Neural cell (in vitro differentiated cells): Measurements from ENCODE around the gene ZIC3.

ENCODE experiments used
- EP300 ChIP-seq: fragments of 450-650 bp; conservative IDR thresholded peaks from 2 replicates; pipeline ENCODE4 v1.6.1; 2014; ENCODE audit warnings: antibody characterized with exemption, mild to moderate bottlenecking, moderate library complexity; ENCODE audit not compliant: poor library complexity, severe bottlenecking
- TF ChIP-seq, protein P1 (sequence below): fragments of 450-650 bp; IDR thresholded peaks from 2 replicates; pipeline ENCODE4 v1.5.1; 2014; ENCODE audit warnings: antibody characterized with exemption, mild to moderate bottlenecking, moderate library complexity; ENCODE audit not compliant: poor library complexity, severe bottlenecking
- TF ChIP-seq, protein P2 (sequence below): IDR thresholded peaks from 2 replicates; pipeline ENCODE4 v1.6.1; 2012; ENCODE audit warnings: borderline replicate concordance

DNA sequence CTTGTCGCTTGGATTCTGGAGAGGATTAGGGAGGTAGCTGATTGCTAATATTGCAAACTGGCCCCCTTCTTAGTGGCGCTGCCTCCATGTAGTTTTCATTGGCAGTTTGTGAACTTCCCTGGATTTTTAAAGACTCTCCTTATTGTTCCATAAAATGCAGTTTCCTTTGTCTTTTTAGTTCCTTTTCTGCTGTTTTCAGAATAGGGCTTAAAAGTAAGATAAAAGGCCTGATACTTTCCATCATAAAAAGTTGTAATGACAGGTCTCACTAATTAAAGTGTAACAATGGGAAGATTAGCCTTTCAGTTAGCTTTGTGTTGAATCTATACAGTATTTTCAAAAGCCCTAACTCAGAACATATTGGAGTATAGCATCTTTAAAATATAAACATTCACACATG is 21.2 kb downstream of the ZIC3 start:
- TF ChIP-seq, protein P1, sequence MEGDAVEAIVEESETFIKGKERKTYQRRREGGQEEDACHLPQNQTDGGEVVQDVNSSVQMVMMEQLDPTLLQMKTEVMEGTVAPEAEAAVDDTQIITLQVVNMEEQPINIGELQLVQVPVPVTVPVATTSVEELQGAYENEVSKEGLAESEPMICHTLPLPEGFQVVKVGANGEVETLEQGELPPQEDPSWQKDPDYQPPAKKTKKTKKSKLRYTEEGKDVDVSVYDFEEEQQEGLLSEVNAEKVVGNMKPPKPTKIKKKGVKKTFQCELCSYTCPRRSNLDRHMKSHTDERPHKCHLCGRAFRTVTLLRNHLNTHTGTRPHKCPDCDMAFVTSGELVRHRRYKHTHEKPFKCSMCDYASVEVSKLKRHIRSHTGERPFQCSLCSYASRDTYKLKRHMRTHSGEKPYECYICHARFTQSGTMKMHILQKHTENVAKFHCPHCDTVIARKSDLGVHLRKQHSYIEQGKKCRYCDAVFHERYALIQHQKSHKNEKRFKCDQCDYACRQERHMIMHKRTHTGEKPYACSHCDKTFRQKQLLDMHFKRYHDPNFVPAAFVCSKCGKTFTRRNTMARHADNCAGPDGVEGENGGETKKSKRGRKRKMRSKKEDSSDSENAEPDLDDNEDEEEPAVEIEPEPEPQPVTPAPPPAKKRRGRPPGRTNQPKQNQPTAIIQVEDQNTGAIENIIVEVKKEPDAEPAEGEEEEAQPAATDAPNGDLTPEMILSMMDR: no peak
- TF ChIP-seq EP300: no peak
- TF ChIP-seq, protein P2, sequence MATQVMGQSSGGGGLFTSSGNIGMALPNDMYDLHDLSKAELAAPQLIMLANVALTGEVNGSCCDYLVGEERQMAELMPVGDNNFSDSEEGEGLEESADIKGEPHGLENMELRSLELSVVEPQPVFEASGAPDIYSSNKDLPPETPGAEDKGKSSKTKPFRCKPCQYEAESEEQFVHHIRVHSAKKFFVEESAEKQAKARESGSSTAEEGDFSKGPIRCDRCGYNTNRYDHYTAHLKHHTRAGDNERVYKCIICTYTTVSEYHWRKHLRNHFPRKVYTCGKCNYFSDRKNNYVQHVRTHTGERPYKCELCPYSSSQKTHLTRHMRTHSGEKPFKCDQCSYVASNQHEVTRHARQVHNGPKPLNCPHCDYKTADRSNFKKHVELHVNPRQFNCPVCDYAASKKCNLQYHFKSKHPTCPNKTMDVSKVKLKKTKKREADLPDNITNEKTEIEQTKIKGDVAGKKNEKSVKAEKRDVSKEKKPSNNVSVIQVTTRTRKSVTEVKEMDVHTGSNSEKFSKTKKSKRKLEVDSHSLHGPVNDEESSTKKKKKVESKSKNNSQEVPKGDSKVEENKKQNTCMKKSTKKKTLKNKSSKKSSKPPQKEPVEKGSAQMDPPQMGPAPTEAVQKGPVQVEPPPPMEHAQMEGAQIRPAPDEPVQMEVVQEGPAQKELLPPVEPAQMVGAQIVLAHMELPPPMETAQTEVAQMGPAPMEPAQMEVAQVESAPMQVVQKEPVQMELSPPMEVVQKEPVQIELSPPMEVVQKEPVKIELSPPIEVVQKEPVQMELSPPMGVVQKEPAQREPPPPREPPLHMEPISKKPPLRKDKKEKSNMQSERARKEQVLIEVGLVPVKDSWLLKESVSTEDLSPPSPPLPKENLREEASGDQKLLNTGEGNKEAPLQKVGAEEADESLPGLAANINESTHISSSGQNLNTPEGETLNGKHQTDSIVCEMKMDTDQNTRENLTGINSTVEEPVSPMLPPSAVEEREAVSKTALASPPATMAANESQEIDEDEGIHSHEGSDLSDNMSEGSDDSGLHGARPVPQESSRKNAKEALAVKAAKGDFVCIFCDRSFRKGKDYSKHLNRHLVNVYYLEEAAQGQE: no peak
